ENCODE results near the gene SBK2.

Gene SBK2

DNA sequence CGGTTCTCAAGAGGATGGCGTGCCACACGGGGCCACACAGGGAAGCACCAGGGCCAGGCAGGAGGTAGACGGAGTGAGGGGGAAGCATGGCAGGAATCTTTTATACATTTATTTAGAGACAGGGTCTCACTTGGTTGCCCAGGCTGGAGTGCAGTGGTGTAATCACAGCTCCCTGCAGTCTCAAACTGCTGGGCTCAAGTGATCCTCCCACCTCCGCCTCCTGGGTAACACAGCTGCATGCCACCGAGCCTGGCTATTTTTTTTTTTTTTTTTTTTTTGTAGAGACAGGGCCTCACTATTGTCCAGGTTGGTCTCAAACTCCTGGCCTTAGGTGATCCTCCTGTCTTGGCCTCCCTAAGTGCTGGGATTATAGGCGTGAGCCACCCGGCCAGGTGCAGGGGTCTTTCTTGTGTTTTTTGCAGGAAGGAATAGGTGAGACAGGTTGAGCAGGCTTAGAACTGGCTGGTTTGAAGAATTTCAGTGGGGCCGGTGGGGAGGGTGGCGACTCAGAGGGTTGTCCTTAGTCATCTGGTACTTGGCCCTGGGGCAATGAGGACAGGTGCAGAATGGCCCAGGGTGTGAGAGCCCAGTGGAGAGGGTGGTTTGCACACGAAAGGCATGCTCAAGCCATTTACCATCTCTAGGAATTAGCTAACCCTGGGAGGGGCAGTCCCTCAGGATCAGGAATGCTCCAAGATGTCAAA lies 41.1 kb downstream of the SBK2 start:
- Histone ChIP-seq H3F3A (ENCODE audit: insufficient read depth) (no peaks in the 10 kb centered on the region), H3K4me2 (ENCODE audit: low read depth, low read length, poor library complexity, severe bottlenecking) (no peak overlapping the region), H3K9me3 (ENCODE audit: insufficient read depth, low read length) (no peaks in the 10 kb centered on the region), H3K27me3 (ENCODE audit: low read length) (no peaks in the 10 kb centered on the region), H3K9me2 (replicated peaks; ENCODE audit: insufficient read depth, low read length) (no peaks in the 10 kb centered on the region), H3K9ac (ENCODE audit: low read length) (no peak overlapping the region), H2AFZ (ENCODE audit: low read depth, low read length, severe bottlenecking) (no peak overlapping the region), H3K79me2 (ENCODE audit: insufficient read depth, low read length) (no peaks in the 10 kb centered on the region), H4K20me1 (ENCODE audit: low read depth, low read length) (no peaks in the 10 kb centered on the region), H3K4me3 (ENCODE audit: insufficient read depth, low read length, poor library complexity, severe bottlenecking) (no peak overlapping the region), H3K27ac (ENCODE audit: low read depth, low read length) (no peak overlapping the region), H3K36me3 (ENCODE audit: low read length) (no peaks in the 10 kb centered on the region)
- TF ChIP-seq CTCF (IDR thresholded peaks at IDR 0.05; ENCODE audit: insufficient read depth, low read length, poor library complexity, severe bottlenecking) (no peak), EZH2phosphoT487 (conservative IDR thresholded peaks at IDR 0.05; ENCODE audit: low read length) (no peak)

DNA sequence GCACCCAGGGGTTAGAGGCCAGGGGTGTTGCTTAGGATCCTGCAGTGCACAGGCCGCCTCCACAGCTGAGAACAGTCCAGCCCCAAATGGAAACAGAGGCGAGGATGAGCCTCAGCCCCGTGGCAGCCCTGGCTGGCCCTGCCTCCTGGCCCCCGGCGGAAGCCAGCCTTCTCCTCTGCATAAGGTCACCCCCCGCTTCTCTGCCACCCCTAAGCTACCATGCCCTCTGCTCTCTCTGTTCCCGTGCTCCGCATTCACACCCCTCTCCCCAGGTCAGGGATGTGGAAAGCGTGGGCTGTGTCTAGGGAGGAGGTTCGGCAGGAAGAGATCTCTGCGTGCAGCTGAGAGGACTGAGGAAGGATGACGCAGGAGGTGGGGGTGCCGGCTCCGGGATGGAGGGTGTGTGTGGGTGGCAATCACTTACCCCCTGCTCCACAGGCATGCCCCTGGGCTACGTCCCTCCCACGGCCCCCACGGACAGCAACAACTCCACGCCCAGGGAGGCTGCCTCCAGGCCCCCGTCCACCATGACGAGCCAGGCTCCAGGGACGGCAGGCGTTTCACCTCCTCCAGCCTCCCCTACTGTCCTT lies 42.7 kb downstream of the SBK2 start:
- no peaks in the 10 kb centered on the region for H3K79me2 ChIP-seq (ENCODE audit: insufficient read depth, low read length)
- H3K27me3 ChIP-seq (ENCODE audit: low read length) = no peaks in the 10 kb centered on the region
- no peak overlapping the region for H3K9ac ChIP-seq (ENCODE audit: low read length)
- no peaks in the 10 kb centered on the region for H3F3A ChIP-seq (ENCODE audit: insufficient read depth)
- no peaks in the 10 kb centered on the region for H3K9me3 ChIP-seq (ENCODE audit: insufficient read depth, low read length)
- H3K4me3 ChIP-seq (ENCODE audit: insufficient read depth, low read length, poor library complexity, severe bottlenecking) = no peak overlapping the region
- TF ChIP-seq CTCF (IDR thresholded peaks at IDR 0.05; ENCODE audit: insufficient read depth, low read length, poor library complexity, severe bottlenecking) = no peak
- no peak overlapping the region for H2AFZ ChIP-seq (ENCODE audit: low read depth, low read length, severe bottlenecking)
- H3K27ac ChIP-seq (ENCODE audit: low read depth, low read length) = no peak overlapping the region
- H3K9me2 ChIP-seq (replicated peaks; ENCODE audit: insufficient read depth, low read length) = no peaks in the 10 kb centered on the region
- H3K4me2 ChIP-seq (ENCODE audit: low read depth, low read length, poor library complexity, severe bottlenecking) = no peak overlapping the region
- H4K20me1 ChIP-seq (ENCODE audit: low read depth, low read length) = no peaks in the 10 kb centered on the region
- no peaks in the 10 kb centered on the region for H3K36me3 ChIP-seq (ENCODE audit: low read length)

- Histone ChIP-seq H3K79me2 (ENCODE audit: insufficient read depth, low read length) (no peaks in the 10 kb centered on the region), H3K27me3 (ENCODE audit: low read length) (no peaks in the 10 kb centered on the region), H2AFZ (ENCODE audit: low read depth, low read length, severe bottlenecking) (no peak overlapping the region), H3K27ac (ENCODE audit: low read depth, low read length) (no peak overlapping the region), H3K9me3 (ENCODE audit: insufficient read depth, low read length) (no peaks in the 10 kb centered on the region), H3K9ac (ENCODE audit: low read length) (no peak overlapping the region), H4K20me1 (ENCODE audit: low read depth, low read length) (no peaks in the 10 kb centered on the region), H3K4me2 (ENCODE audit: low read depth, low read length, poor library complexity, severe bottlenecking) (no peak overlapping the region), H3K36me3 (ENCODE audit: low read length) (no peaks in the 10 kb centered on the region), H3K4me3 (ENCODE audit: insufficient read depth, low read length, poor library complexity, severe bottlenecking) (no peak overlapping the region), H3F3A (ENCODE audit: insufficient read depth) (no peaks in the 10 kb centered on the region), H3K9me2 (replicated peaks; ENCODE audit: insufficient read depth, low read length) (no peaks in the 10 kb centered on the region)
- TF ChIP-seq CTCF (IDR thresholded peaks at IDR 0.05; ENCODE audit: insufficient read depth, low read length, poor library complexity, severe bottlenecking) (no peak), EZH2phosphoT487 (conservative IDR thresholded peaks at IDR 0.05; ENCODE audit: low read length) (no peak)
Observed at GRCh38 chr19:55493645-55494171, 43.2 kb downstream of the SBK2 start.
